GM19463 (cell line): ENCODE measurements around the gene CSRNP2.
"Not testable (repeated sequence)": the region's sequence is repeated elsewhere in the genome, so short reads cannot be mapped to it uniquely, and the experiment has no call there.

Experiments
- ATAC-seq: cut with Tn5 transposase; IDR thresholded peaks from one replicate; pipeline ENCODE4 v1.9.1; 2021; ENCODE audit warnings: mild to moderate bottlenecking, moderate library complexity; ENCODE audit not compliant: unreplicated experiment

Gene CSRNP2

GRCh38 chr12:51083126-51083833, at the start of gene CSRNP2:
TSS of gene CSRNP2 (minus strand) at chr12:51083596. CDS start at chr12:51076561, 7,035 bp downstream.
- peak; percentile 98 for ATAC-seq

DNA sequence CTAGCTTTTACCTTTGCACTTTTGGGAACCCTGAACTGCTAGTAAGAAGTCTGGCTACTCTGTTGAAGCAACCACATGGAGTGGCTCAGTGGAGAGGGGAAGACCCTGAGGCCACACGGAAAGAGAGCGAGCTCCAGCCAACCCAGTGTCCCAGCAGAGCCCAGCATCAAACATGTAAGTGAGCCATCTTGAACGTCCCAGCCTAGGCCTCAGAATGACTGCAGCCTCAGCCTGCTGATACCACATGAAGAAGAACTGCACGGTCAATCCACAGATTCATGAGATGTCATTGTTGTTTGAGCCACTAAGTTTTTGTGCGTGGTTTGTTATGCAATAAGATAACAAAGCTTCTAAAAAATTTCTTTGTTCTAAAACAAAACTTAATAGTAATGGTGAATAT, 49.3 kb upstream of the CSRNP2 start:
- no peak for ATAC-seq

GRCh38 chr12:51131745-51132521, 48.5 kb upstream of the CSRNP2 start:
- no peak for ATAC-seq

GRCh38 chr12:51128919-51129318, 45.5 kb upstream of the CSRNP2 start:
- ATAC-seq, result no peak

- ATAC-seq, result no peak
Observed at GRCh38 chr12:51127050-51127729, 43.8 kb upstream of the CSRNP2 start.

DNA sequence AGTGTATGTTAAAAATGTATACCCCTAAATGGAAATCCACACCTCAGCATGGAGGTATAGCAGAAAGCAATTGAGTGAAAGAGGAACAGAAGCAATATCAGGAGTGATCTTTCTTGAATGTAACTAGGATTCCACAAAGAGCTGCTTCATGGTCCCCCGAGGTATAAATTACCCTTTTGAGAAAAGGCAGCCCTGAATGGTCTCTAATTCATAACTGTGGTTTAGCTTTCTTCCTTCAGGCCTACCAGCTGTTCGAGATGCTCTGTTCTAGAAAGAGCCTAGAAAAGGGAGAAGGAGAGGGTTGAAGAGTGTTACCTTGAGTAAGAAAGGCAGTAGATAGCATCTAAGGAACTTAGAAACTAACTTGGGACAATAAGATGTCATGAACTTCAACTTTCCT, 42.9 kb upstream of the CSRNP2 start:
- no peak for ATAC-seq

GRCh38 chr12:51124504-51124903, 41.1 kb upstream of the CSRNP2 start:
- no peak for ATAC-seq

- ATAC-seq, result no peak
Observed at GRCh38 chr12:51122844-51123243, 39.4 kb upstream of the CSRNP2 start.

DNA sequence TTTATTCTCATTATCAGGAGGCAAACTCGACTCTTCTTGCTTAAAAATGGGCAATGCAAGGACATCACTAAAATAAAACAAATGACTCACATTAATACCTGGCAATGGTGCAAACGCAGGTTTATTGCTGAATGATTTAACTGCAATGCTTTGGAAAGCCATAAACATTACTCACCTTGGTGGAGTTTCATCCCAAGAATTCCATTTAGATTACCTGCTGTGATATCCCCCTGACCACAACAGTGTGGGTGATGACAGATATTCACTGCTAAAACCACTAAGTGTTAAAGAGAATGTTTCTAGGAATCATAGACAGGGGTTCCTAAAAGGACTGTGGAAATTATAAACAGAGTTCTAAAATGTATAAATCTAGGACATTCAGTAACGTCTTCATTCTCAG, 35.3 kb upstream of the CSRNP2 start:
- ATAC-seq, result no peak

- ATAC-seq, result no peak
Observed at GRCh38 chr12:51115533-51115932, 32.1 kb upstream of the CSRNP2 start.

DNA sequence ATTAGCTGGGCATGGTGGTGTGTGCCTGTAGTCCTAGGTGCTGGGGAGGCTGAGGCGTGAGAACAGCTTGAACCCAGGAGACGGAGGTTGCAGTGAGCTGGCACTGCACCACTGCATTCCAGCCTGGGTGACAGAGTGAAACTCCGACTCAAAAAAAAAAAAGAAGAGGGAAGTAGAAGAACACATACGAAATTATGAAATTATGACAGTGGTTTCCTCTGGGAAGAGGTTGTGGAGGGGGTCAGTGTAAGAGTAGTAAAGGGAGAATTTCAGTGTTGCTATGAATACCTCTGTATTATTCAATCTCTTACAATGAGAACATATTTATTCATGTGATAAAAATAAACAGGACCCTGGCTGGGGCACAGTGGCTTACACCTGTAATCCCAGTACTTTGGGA, 24.7 kb upstream of the CSRNP2 start:
- ATAC-seq, result no peak

GRCh38 chr12:51103977-51104376, 20.6 kb upstream of the CSRNP2 start:
- no peak for ATAC-seq

DNA sequence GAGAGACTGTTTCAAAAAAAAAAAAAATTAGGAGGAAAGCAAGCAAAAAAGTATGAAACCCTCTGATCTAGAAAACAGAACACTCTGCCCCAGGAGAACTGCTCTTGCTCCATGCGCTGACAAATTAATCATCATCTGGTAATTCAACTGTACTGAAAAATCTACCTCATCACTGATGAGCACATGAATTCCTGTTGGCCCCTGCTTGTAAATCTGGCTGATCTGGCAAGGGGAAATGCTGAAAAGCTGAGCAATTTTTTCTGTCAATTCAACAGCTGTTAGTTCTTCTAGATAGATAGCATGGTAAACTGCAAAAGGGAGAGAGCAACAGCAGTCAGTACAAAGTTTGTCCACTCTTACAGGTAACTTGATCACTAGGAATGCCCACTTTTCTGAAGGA, 15.2 kb upstream of the CSRNP2 start:
- no peak for ATAC-seq

DNA sequence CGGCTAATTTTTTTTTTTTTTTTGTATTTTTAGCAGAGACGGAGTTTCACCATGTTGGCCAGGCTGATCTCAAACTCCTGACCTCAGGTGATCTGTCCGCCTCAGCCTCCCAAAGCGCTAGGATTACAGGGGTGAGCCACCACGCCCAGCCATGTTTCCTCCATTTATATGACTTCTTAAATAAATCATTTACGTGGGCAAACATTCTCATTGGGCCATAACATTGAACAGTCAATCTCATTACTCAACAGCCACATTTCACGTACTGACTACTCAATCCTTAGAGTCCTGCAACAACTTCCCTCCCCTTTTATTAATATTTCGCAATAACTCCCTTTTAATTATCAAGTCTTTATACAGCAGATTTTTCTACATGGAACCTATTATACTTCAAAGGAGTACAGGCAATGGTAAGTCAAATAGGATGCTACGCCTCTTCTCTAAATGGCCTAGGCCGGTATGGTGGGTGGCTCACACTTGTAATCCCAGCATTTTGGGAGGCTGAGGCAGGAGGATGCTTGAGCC, 7.4 kb upstream of the CSRNP2 start:
- no peak for ATAC-seq

DNA sequence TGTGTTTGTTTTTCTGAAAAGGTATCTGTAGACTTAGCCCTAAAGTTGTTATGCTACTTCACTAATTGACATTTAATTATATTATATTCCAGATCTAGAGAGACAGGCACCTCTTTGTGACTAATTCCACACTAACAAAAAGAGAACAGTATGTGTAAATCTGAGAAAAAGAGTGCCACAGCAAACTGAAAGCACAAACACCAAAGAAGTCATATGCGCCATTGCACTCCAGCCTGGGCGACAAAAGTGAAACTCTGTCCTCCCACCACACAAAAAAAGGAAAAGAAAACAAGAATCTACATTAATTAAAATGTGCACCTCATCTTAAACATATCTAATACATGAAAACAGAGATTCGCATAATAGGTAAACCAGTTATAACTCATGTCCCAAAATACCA, 4.4 kb upstream of the CSRNP2 start:
- ATAC-seq, result no peak

- ATAC-seq, result no peak
Observed at GRCh38 chr12:51086933-51087332, 3.5 kb upstream of the CSRNP2 start.

- no peak for ATAC-seq
Observed at GRCh38 chr12:51085757-51086156, 2.4 kb upstream of the CSRNP2 start.

- ATAC-seq, result no peak
Observed at GRCh38 chr12:51082561-51083125, 753 bp downstream of the CSRNP2 start.

- ATAC-seq, result no peak
Observed at GRCh38 chr12:51081421-51081820, 2.0 kb downstream of the CSRNP2 start.

DNA sequence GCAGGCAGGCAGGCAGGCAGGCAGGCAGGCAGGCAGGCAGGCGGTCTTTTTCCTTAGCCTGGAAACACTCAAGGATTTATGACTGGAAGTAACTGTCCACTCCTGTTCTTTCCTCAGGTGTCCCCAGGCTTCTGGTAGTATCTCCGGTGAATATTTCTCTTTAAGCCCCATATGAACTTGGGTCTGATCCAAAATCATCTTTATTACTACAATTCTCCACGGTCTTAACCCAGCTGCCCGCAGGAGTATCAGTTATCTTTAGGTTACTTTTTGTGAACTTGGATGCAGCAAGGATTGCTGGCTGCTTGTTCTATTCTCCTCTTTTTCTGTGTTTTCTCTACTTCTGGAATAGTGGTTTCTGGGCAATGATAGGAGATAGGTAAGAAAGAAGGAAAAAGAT, 3.3 kb downstream of the CSRNP2 start:
- ATAC-seq, result no peak

- not testable (repeated sequence) for ATAC-seq
Observed at GRCh38 chr12:51078866-51079265, 4.5 kb downstream of the CSRNP2 start.
